Tibial nerve (tissue), 4 donors: ENCODE measurements around the gene EYA2. TPM values are rescaled to one million over a fixed set of nuclear protein-coding genes. Genes with fewer than 3 reads are reported as not detected.

ENCODE experiments used
- DNase-seq, 2 donors: peaks; one replicate each; pipeline ENCODE4 v3.0.0-alpha.2; 2019; ENCODE audit warnings: low spot score in 2 of 2
- H3K27ac ChIP-seq, 4 donors: fragments of 200-600 bp; sonication (generic) in 3 of 4; one replicate each; pipeline ENCODE4 v1.5.1; 2017 to 2019; ENCODE audit warnings: mild to moderate bottlenecking in 1 of 4
- H3K27me3 ChIP-seq, 2 donors: fragments of 200-600 bp; sonication (generic) in 1 of 2; one replicate each; pipeline versions ENCODE4 v1.5.1 to v1.6.0; 2017 to 2019
- H3K36me3 ChIP-seq, 3 donors: fragments of 200-600 bp; sonication (generic); one replicate each; pipeline ENCODE4 v1.5.1; 2018 to 2019
- H3K4me1 ChIP-seq, 4 donors: fragments of 200-600 bp; sonication (generic) in 3 of 4; one replicate each; pipeline ENCODE4 v1.5.1; 2017 to 2019
- H3K4me3 ChIP-seq, 4 donors: fragments of 200-600 bp; sonication (generic) in 3 of 4; one replicate each; pipeline ENCODE4 v1.5.1; 2017 to 2019; ENCODE audit warnings: mild to moderate bottlenecking in 1 of 4, moderate library complexity in 1 of 4
- H3K9me3 ChIP-seq, 4 donors: fragments of 200-600 bp; sonication (generic) in 3 of 4; one replicate each; pipeline ENCODE4 v1.5.1; 2017 to 2019
- EP300 ChIP-seq, 2 donors: sonication (generic); formaldehyde crosslinking; IDR thresholded peaks; one replicate each; pipeline ENCODE4 v1.6.1; 2017; ENCODE audit warnings: antibody characterized with exemption in 2 of 2, mild to moderate bottlenecking in 1 of 2
- POLR2A ChIP-seq, 2 donors: fragments of 450-650 bp; IDR thresholded peaks; one replicate each; pipeline ENCODE4 v1.6.1; 2017; ENCODE audit warnings: antibody characterized with exemption in 2 of 2, mild to moderate bottlenecking in 2 of 2, moderate library complexity in 2 of 2
- WGBS, 2 donors: methylation state at CpG; one replicate each; pipeline ENCODE4 v1.1.5; 2018; 5-methylcytosine and 5-hydroxymethylcytosine counted together
- total RNA-seq, 4 donors: library from RNA; depleted of rRNA; stranded (reverse); fragments of >200 nt; gene quantifications; one replicate each; pipeline ENCODE4 v1.1.0, GENCODE V29; 2016
- TF ChIP-seq, protein P1 (sequence below), 5 experiments: fragments of 200-600 bp in 3 of 5; fragments of 450-650 bp in 2 of 5; sonication (generic) in 3 of 5; IDR thresholded peaks; one replicate each; pipeline ENCODE4 v1.5.1; 2016 to 2019; ENCODE audit warnings: antibody characterized with exemption in 5 of 5, mild to moderate bottlenecking in 3 of 5, moderate library complexity in 2 of 5

EYA2 gene
- total RNA-seq, 4 donors from 2014 or later: 13.8 to 25.5 (median 20.2) TPM

DNA sequence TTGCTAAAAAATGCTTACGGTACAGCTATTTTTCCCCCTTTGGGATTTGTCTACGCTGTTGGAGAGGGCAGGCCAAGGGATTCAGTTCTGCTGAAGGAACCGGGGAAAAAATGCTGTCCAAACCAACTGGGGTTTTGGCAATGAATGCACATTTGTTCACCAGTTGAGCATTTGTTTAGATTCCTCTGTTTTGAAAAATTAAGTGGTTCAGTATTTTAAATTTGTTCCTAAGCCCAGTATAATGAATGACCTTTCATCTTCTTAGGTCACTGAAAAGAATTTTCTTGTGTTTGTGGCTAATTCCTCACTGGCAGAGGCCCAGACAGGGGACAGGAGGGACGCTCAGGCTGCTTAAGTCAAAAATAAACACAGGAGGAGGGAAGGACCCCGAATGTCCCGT is 10.8 kb upstream of the EYA2 start:
- no peak for DNase-seq
- 16 to 17% methylated on average over 6 of the region's 6 CpGs for WGBS, 2 donors
- peaks cover 0 to 12% (median 5%) of the 10 kb centered on the region in 4 donors for H3K4me1 ChIP-seq
- peak overlapping the region in 2 of 4 donors; percentile 59 to 66 for H3K27ac ChIP-seq
- H3K4me3 ChIP-seq: no peak overlapping the region
- H3K9me3 ChIP-seq: no peaks in the 10 kb centered on the region
- TF ChIP-seq, protein P1, sequence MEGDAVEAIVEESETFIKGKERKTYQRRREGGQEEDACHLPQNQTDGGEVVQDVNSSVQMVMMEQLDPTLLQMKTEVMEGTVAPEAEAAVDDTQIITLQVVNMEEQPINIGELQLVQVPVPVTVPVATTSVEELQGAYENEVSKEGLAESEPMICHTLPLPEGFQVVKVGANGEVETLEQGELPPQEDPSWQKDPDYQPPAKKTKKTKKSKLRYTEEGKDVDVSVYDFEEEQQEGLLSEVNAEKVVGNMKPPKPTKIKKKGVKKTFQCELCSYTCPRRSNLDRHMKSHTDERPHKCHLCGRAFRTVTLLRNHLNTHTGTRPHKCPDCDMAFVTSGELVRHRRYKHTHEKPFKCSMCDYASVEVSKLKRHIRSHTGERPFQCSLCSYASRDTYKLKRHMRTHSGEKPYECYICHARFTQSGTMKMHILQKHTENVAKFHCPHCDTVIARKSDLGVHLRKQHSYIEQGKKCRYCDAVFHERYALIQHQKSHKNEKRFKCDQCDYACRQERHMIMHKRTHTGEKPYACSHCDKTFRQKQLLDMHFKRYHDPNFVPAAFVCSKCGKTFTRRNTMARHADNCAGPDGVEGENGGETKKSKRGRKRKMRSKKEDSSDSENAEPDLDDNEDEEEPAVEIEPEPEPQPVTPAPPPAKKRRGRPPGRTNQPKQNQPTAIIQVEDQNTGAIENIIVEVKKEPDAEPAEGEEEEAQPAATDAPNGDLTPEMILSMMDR (IDR thresholded peaks at IDR 0.05): no peak
- TF ChIP-seq POLR2A (IDR thresholded peaks at IDR 0.05): no peak
- no peak for TF ChIP-seq EP300 (IDR thresholded peaks at IDR 0.05)
- no peaks in the 10 kb centered on the region for H3K27me3 ChIP-seq
- H3K36me3 ChIP-seq: no peaks in the 10 kb centered on the region

GRCh38 chr20:46890682-46891081 is 4.0 kb upstream of the EYA2 start:
- TF ChIP-seq POLR2A (IDR thresholded peaks at IDR 0.05) (no peak), EP300 (IDR thresholded peaks at IDR 0.05) (no peak)
- TF ChIP-seq, protein P1 (IDR thresholded peaks at IDR 0.05): no peak
- Histone ChIP-seq H3K27me3 (no peaks in the 10 kb centered on the region), H3K4me3 (no peak overlapping the region), H3K9me3 (peaks cover 0 to 12% (median 4%) of the 10 kb centered on the region in 4 donors), H3K27ac (no peak overlapping the region), H3K4me1 (peaks cover 0 to 10% (median 0%) of the 10 kb centered on the region in 4 donors), H3K36me3 (no peaks in the 10 kb centered on the region)
- no peak for DNase-seq

DNA sequence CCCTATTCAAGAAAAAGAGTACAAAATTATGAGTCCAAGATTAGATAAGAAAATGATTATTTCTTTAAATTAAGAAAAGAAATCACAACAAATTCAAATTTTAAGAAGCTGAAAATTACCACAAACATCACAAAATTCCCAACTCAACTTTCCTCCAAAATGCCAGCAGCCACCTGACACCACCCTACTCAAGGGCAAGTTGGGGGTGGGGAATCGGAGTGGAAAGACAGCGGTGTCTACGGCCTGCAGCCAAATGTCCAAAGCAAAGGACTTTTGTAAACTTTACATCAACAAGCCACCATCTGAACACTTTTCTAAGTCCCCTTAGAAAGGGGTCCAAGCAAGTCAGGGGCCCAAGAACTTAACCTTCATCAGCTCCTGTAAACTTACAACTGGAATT is 1.6 kb upstream of the EYA2 start:
- H3K4me1 ChIP-seq: peaks cover 0 to 24% (median 2%) of the 10 kb centered on the region in 4 donors
- H3K4me3 ChIP-seq: no peak overlapping the region
- H3K9me3 ChIP-seq: peaks cover 0 to 12% (median 4%) of the 10 kb centered on the region in 4 donors
- H3K36me3 ChIP-seq: no peaks in the 10 kb centered on the region
- no peak for DNase-seq
- no peak for TF ChIP-seq EP300 (IDR thresholded peaks at IDR 0.05)
- TF ChIP-seq, protein P1 (IDR thresholded peaks at IDR 0.05): no peak
- TF ChIP-seq POLR2A (IDR thresholded peaks at IDR 0.05): no peak
- H3K27ac ChIP-seq: peak overlapping the region in 1 of 4 donors; percentile 33
- no peaks in the 10 kb centered on the region for H3K27me3 ChIP-seq
- WGBS, 2 donors: 65 to 73% methylated on average over 3 of the region's 3 CpGs

- TF ChIP-seq, protein P1 (IDR thresholded peaks at IDR 0.05): no peak
- no peak for TF ChIP-seq POLR2A (IDR thresholded peaks at IDR 0.05)
- TF ChIP-seq EP300 (IDR thresholded peaks at IDR 0.05): no peak
- WGBS, 2 donors: 25 to 33% methylated on average over 8 to 11 of the region's 11 CpGs
- Histone ChIP-seq H3K4me1 (peaks cover 0 to 33% (median 2%) of the 10 kb centered on the region in 4 donors), H3K27ac (peak overlapping the region in 2 of 4 donors; percentile 6 to 89), H3K4me3 (peak overlapping the region; percentile 26 to 88 (median 32)), H3K36me3 (no peaks in the 10 kb centered on the region), H3K27me3 (no peaks in the 10 kb centered on the region), H3K9me3 (peaks cover 0 to 12% (median 4%) of the 10 kb centered on the region in 4 donors)
- no peak for DNase-seq
Observed at GRCh38 chr20:46893877-46894578, 615 bp upstream of the EYA2 start.
